ENCODE results near the gene LRRFIP1.

DNA sequence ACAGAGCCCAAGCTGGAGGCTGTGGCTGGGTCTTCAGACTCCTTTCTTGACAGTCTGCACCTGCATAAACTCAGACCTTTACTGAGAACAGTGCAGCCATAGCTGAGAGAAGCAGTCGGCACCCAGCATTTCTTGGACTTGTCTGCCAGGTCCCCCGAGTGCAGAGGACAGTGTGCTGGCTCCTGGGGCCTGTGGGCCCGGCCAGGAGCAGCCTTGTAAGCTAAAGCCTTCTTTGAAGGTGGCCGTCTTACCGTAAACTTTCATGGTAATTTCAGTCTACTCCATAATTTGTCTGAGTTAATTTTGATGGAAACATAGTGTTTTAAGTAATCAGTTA is 70.9 kb downstream of the LRRFIP1 start:
- TF ChIP-seq, protein P1, sequence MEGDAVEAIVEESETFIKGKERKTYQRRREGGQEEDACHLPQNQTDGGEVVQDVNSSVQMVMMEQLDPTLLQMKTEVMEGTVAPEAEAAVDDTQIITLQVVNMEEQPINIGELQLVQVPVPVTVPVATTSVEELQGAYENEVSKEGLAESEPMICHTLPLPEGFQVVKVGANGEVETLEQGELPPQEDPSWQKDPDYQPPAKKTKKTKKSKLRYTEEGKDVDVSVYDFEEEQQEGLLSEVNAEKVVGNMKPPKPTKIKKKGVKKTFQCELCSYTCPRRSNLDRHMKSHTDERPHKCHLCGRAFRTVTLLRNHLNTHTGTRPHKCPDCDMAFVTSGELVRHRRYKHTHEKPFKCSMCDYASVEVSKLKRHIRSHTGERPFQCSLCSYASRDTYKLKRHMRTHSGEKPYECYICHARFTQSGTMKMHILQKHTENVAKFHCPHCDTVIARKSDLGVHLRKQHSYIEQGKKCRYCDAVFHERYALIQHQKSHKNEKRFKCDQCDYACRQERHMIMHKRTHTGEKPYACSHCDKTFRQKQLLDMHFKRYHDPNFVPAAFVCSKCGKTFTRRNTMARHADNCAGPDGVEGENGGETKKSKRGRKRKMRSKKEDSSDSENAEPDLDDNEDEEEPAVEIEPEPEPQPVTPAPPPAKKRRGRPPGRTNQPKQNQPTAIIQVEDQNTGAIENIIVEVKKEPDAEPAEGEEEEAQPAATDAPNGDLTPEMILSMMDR (IDR thresholded peaks at IDR 0.05; ENCODE audit: insufficient read depth, low read length), result no peak
- TF ChIP-seq, protein P2, sequence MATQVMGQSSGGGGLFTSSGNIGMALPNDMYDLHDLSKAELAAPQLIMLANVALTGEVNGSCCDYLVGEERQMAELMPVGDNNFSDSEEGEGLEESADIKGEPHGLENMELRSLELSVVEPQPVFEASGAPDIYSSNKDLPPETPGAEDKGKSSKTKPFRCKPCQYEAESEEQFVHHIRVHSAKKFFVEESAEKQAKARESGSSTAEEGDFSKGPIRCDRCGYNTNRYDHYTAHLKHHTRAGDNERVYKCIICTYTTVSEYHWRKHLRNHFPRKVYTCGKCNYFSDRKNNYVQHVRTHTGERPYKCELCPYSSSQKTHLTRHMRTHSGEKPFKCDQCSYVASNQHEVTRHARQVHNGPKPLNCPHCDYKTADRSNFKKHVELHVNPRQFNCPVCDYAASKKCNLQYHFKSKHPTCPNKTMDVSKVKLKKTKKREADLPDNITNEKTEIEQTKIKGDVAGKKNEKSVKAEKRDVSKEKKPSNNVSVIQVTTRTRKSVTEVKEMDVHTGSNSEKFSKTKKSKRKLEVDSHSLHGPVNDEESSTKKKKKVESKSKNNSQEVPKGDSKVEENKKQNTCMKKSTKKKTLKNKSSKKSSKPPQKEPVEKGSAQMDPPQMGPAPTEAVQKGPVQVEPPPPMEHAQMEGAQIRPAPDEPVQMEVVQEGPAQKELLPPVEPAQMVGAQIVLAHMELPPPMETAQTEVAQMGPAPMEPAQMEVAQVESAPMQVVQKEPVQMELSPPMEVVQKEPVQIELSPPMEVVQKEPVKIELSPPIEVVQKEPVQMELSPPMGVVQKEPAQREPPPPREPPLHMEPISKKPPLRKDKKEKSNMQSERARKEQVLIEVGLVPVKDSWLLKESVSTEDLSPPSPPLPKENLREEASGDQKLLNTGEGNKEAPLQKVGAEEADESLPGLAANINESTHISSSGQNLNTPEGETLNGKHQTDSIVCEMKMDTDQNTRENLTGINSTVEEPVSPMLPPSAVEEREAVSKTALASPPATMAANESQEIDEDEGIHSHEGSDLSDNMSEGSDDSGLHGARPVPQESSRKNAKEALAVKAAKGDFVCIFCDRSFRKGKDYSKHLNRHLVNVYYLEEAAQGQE (IDR thresholded peaks at IDR 0.05; ENCODE audit: insufficient replicate concordance, low read depth), result no peak
- TF ChIP-seq POLR2AphosphoS5 (IDR thresholded peaks at IDR 0.05; ENCODE audit: low read depth), result no peak
